Stimulated activated CD8-positive, alpha-beta memory T cell treated with anti-CD3 and anti-CD28 coated beads, Interleukin-2, amount 100 ng/mL, for 48 hours (primary cell): ENCODE data around the gene OR52D1.

ENCODE experiments used
- DNase-seq, 2 donors: peaks; one replicate each; pipeline ENCODE4 v3.0.0-alpha.2; 2020; ENCODE audit warnings: low read depth in 2 of 2

Gene OR52D1

GRCh38 chr11:5509803-5510202 is 21.3 kb downstream of the OR52D1 start, which contains the start of gene UBQLN3:
UBQLN3 (minus strand) TSS chr11:5509957; CDS start chr11:5509558, 399 bp downstream.
- DNase-seq = no peak

- no peak for DNase-seq
Observed at GRCh38 chr11:5514841-5515240, 26.4 kb downstream of the OR52D1 start.

- DNase-seq = no peak
Observed at GRCh38 chr11:5516599-5516998, 28.1 kb downstream of the OR52D1 start, which contains the start of gene UBQLNL. UBQLNL (minus strand) TSS chr11:5516699; CDS start chr11:5516441, 258 bp downstream.

GRCh38 chr11:5521540-5521939 is 33.1 kb downstream of the OR52D1 start:
- no peak for DNase-seq

- no peak for DNase-seq
Observed at GRCh38 chr11:5522308-5522707, 33.8 kb downstream of the OR52D1 start.

GRCh38 chr11:5524756-5525155 is 36.3 kb downstream of the OR52D1 start:
- DNase-seq = no peak

- no peak for DNase-seq
Observed at GRCh38 chr11:5527716-5528115, 39.2 kb downstream of the OR52D1 start.

GRCh38 chr11:5528495-5528894 is 40.0 kb downstream of the OR52D1 start:
- no peak for DNase-seq

- no peak for DNase-seq
Observed at GRCh38 chr11:5531053-5531831, 42.8 kb downstream of the OR52D1 start.

GRCh38 chr11:5534046-5534445 is 45.6 kb downstream of the OR52D1 start:
- no peak for DNase-seq

GRCh38 chr11:5536482-5536881 is 48.0 kb downstream of the OR52D1 start:
- no peak for DNase-seq
